RWPE2 (cell line): Measurements from ENCODE around the gene MYORG.

ENCODE experiments used
- ATAC-seq: fragments of 200-7000 bp; cut with Tn5 transposase; 3 replicates; pipeline ENCODE4 v1.9.1; 2021; ENCODE audit warnings: low read depth
- DNase-seq: peaks from one replicate; pipeline ENCODE4 v3.0.0-alpha.2; 2020; ENCODE audit warnings: low spot score
- H3K27ac ChIP-seq: fragments of 450-650 bp; 2 replicates; pipeline ENCODE4 v1.5.1; 2017; ENCODE audit warnings: mild to moderate bottlenecking; ENCODE audit not compliant: poor library complexity, severe bottlenecking
- H3K27me3 ChIP-seq: fragments of 250-450 bp; sonication (Bioruptor Pico); 2 replicates; pipeline ENCODE4 v1.5.1; 2021; ENCODE audit warnings: mild to moderate bottlenecking, moderate library complexity; ENCODE audit not compliant: insufficient read depth, poor library complexity, severe bottlenecking
- H3K36me3 ChIP-seq: fragments of 250-450 bp; sonication (Bioruptor Pico); 2 replicates; pipeline ENCODE4 v1.5.1; 2020; ENCODE audit warnings: low read depth, mild to moderate bottlenecking, moderate library complexity
- H3K4me1 ChIP-seq: fragments of 250-450 bp; sonication (Bioruptor Pico); 2 replicates; pipeline ENCODE4 v1.5.1; 2021; ENCODE audit warnings: mild to moderate bottlenecking, moderate library complexity; ENCODE audit not compliant: insufficient read depth, poor library complexity, severe bottlenecking
- H3K4me3 ChIP-seq: fragments of 250-450 bp; sonication (Bioruptor Pico); 2 replicates; pipeline ENCODE4 v1.5.1; 2021; ENCODE audit warnings: mild to moderate bottlenecking, moderate library complexity; ENCODE audit not compliant: severe bottlenecking
- H3K9me3 ChIP-seq: fragments of 250-450 bp; sonication (Bioruptor Pico); 2 replicates; pipeline ENCODE4 v1.5.1; 2021; ENCODE audit warnings: mild to moderate bottlenecking, moderate library complexity; ENCODE audit not compliant: severe bottlenecking
- TF ChIP-seq, protein P1 (sequence below): fragments of 450-650 bp; IDR thresholded peaks from one replicate; pipeline ENCODE4 v1.5.1; 2017; ENCODE audit warnings: mild to moderate bottlenecking, moderate library complexity; ENCODE audit not compliant: poor library complexity, severe bottlenecking

The MYORG gene

DNA sequence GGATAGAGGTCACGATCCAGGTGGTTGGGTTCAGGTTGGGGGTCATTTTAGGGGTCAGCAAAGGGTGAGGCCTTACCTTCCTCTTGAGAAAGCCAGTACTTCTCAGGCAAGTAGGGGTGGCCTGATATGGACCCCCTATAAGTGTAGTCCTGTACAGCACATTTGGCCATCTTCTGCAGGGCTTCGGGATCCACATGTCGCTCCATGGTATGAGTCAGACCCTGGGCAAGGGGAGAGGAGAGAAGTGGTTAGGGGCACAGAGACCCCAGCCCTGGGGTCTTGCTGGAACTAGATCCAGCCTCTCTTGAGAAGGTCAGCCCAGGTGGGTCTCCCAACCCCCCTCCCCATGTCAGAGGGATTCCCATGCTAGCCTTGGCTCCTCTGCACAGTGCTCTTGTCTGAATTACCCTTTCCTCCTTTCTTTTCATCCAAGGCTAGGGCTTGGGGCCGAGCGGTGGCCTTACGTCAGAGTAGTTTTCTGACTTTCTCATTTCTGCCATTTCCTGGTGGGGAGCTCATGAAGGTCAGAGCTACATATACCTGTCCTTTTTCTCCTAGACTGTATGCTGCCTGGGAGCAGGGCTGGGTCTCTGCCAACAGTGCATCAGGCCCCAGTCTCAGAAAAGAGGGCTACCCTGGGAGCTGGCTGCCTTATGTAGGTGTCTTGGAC lies 9.0 kb upstream of the MYORG start:
- no peaks in the 10 kb centered on the region for H3K36me3 ChIP-seq
- H3K27ac ChIP-seq, result no peak overlapping the region
- H3K9me3 ChIP-seq, result no peaks in the 10 kb centered on the region
- no peak overlapping the region for H3K4me3 ChIP-seq
- TF ChIP-seq, protein P1, sequence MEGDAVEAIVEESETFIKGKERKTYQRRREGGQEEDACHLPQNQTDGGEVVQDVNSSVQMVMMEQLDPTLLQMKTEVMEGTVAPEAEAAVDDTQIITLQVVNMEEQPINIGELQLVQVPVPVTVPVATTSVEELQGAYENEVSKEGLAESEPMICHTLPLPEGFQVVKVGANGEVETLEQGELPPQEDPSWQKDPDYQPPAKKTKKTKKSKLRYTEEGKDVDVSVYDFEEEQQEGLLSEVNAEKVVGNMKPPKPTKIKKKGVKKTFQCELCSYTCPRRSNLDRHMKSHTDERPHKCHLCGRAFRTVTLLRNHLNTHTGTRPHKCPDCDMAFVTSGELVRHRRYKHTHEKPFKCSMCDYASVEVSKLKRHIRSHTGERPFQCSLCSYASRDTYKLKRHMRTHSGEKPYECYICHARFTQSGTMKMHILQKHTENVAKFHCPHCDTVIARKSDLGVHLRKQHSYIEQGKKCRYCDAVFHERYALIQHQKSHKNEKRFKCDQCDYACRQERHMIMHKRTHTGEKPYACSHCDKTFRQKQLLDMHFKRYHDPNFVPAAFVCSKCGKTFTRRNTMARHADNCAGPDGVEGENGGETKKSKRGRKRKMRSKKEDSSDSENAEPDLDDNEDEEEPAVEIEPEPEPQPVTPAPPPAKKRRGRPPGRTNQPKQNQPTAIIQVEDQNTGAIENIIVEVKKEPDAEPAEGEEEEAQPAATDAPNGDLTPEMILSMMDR, result no peak
- no peak for ATAC-seq
- no peaks in the 10 kb centered on the region for H3K27me3 ChIP-seq
- H3K4me1 ChIP-seq, result no peaks in the 10 kb centered on the region
- no peak for DNase-seq

DNA sequence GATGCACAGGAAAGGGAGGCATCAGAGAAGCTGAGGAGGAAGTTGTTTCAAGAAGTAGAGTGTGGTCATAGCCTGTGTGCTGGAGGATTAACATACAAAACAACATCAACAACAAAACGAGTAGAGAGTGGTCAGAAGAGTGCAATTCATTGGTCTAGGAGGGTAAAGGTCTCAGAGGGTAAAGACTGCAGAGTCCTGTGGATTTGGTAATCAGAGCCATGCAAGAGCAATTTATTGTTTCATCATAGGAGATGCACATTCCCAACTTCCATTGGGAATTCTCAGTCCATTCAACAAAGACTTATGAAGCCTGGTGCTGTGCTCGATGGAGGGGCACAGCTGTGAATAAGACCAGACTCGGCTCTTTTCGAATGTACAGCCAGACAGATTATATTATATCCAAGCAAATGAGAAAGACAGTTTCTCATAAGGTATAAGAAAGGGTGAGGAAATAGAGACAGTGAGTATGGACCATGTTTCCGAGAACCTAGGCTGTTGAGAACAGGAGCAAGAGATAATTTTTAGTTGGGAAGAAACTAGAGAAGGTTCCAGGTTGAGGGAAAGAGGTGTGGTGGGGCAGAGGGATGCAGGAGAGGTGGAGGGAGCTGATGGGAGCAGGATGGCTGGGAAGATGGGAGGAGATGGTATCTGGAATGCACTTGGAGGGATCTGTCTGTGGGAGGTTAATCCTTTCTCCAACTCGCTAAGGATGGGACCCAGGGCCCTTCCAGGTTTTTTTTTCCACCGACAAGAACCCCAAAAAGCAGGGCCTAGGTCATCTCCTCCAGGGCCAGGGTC lies 7.9 kb upstream of the MYORG start:
- Histone ChIP-seq H3K36me3 (no peaks in the 10 kb centered on the region), H3K27ac (no peak overlapping the region), H3K27me3 (no peaks in the 10 kb centered on the region), H3K4me3 (no peak overlapping the region), H3K4me1 (peaks cover 5% of the 10 kb centered on the region), H3K9me3 (no peaks in the 10 kb centered on the region)
- TF ChIP-seq, protein P1, result no peak
- ATAC-seq (no peak), DNase-seq (no peak)

DNA sequence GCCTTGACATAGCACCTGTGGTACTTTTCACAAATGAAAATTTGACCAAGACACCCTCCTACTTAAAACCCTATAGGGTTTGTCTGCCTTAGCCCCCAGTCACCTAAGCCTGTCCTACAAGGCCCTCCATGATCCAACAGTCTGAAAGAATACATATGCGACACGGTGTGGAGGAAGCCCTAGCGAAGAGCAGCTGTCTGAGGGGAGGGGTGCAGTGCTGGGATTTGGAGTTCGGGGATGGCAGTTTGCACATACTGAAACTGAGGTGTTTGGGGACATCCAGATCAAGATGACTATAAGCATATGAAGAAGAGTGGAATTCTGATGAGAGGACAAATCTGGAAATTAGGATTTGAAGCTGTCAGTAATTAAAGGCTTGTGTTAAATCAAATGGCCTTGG lies 7.2 kb upstream of the MYORG start:
- H3K36me3 ChIP-seq, result no peaks in the 10 kb centered on the region
- ATAC-seq (no peak), DNase-seq (no peak)
- peaks cover 5% of the 10 kb centered on the region for H3K4me1 ChIP-seq
- no peaks in the 10 kb centered on the region for H3K27me3 ChIP-seq
- TF ChIP-seq, protein P1, result no peak
- H3K9me3 ChIP-seq, result no peaks in the 10 kb centered on the region
- H3K27ac ChIP-seq, result no peak overlapping the region
- H3K4me3 ChIP-seq, result no peak overlapping the region

DNA sequence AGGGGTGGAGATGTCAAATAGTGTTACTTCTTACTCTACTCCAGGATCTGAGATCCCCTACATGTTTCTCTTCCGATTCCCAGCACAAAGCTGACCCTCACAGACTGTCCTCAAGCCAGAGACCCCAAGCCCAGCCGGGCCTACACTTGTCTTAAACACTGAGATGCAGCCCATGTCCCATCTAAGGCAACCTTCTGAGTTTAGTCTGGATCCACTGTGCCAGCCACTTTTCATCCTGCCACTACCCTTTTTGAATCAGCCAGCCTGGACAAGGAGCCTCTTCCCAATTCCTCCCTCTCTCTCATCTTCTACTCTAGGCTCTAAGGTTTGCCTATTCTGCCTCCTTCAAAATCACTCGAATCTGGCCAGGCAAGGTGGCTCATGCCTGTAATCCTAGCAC lies 6.2 kb upstream of the MYORG start:
- no peak overlapping the region for H3K4me3 ChIP-seq
- no peaks in the 10 kb centered on the region for H3K27me3 ChIP-seq
- no peaks in the 10 kb centered on the region for H3K9me3 ChIP-seq
- no peak for DNase-seq
- no peak for ATAC-seq
- TF ChIP-seq, protein P1, result no peak
- no peak overlapping the region for H3K27ac ChIP-seq
- H3K36me3 ChIP-seq, result no peaks in the 10 kb centered on the region
- peaks cover 5% of the 10 kb centered on the region for H3K4me1 ChIP-seq

DNA sequence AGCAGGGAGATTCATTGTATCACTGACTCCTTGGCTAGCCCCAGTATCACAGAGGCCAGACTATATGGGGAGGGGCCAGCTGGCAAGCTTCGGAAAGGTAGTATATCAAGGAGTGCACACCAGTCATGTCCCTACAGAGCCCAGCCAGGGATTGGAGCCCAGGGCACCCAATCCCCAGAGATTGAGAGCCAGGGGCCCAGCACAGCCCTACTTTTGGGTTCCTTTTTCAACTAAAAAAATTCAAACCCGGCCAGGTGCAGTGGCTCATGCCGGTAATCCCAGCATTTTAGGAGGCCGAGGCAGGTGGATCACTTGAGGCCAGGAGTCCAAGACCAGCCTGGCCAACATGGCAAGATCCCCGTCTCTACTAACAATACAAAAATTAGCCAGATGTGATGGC lies 5.4 kb upstream of the MYORG start:
- ATAC-seq (no peak), DNase-seq (no peak)
- Histone ChIP-seq H3K9me3 (no peaks in the 10 kb centered on the region), H3K4me1 (peaks cover 5% of the 10 kb centered on the region), H3K27ac (no peak overlapping the region), H3K36me3 (no peaks in the 10 kb centered on the region), H3K27me3 (no peaks in the 10 kb centered on the region), H3K4me3 (no peak overlapping the region)
- TF ChIP-seq, protein P1, result no peak
